ENCODE results near the gene FLRT2. TPM values are rescaled to one million over a fixed set of nuclear protein-coding genes. Genes with fewer than 3 reads are reported as not detected.
A peak's percentile ranks its signal among the peaks of the same experiment; 100 is the strongest.

The FLRT2 gene
- total and polyA plus RNA-seq, 2 of the 4 experiments (the other 2 are of a cell fraction) = 10.2 to 13.1 TPM

DNA sequence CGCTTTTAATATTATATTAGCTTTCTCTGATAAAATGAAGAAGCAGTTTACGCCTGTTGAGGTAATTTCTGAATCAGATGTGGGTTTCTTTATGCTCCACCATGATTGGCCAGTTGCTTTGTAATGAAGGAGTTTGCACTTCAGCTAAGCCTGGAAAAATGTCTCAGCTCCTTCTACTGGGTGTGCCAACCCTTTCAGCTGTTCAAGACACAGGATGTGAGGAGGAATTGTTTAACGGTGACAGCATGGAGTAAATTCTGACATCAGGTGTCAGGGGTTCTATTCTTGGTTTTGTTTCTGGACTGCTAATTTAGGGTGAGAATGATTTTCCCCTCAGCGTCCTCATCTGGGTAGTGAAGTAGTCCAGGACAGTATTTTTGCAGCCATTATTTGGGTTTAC, 43.5 kb downstream of the FLRT2 start:
- no peak overlapping the region for H3K27ac ChIP-seq (ENCODE audit: insufficient read depth, low read length)
- H2BK120ac ChIP-seq (ENCODE audit: low read depth, low read length) = peak overlapping the region; percentile 54
- H4K20me1 ChIP-seq (ENCODE audit: insufficient read depth, low read length) = no peaks in the 10 kb centered on the region
- H3K9me3 ChIP-seq (ENCODE audit: control insufficient read depth, insufficient read depth, low read length) = no peaks in the 10 kb centered on the region
- H3K36me3 ChIP-seq (ENCODE audit: control insufficient read depth, insufficient read depth, low read length) = peaks cover 8% of the 10 kb centered on the region
- H2AK5ac ChIP-seq (ENCODE audit: low read depth, low read length) = peak overlapping the region; percentile 35; the same call in 1 of the 2 replicates
- ATAC-seq (ENCODE audit: low read depth) (no peak), DNase-seq (no peak)
- H3K9ac ChIP-seq (ENCODE audit: low read depth, low read length) = no peak overlapping the region
- ChIA-PET POLR2A (ENCODE audit: unreplicated experiment) (no interaction called here), CTCF (no interaction called here)
- H2BK5ac ChIP-seq (ENCODE audit: low read depth, low read length, poor library complexity, severe bottlenecking) = peak overlapping the region; percentile 6
- WGBS, 2 experiments (ENCODE audit: extremely low coverage in 2 of 2, insufficient read length in 1 of 2) = no CpG with 5 or more reads among the region's 4 CpGs
- H2AFZ ChIP-seq (replicated peaks; ENCODE audit: low read length, poor library complexity) = no peak overlapping the region
- BruUV-seq (replicated peaks) = no TSS peak
- peak overlapping the region; percentile 92; the same call in 1 of the 2 replicates for H3K18ac ChIP-seq (ENCODE audit: low read depth, low read length)
- H2AK9ac ChIP-seq (replicated peaks; ENCODE audit: low read depth, low read length, poor library complexity) = no peak overlapping the region
- no peak for TF ChIP-seq RAD21 (IDR thresholded peaks at IDR 0.05; ENCODE audit: low read length)
- TF ChIP-seq, protein P1, sequence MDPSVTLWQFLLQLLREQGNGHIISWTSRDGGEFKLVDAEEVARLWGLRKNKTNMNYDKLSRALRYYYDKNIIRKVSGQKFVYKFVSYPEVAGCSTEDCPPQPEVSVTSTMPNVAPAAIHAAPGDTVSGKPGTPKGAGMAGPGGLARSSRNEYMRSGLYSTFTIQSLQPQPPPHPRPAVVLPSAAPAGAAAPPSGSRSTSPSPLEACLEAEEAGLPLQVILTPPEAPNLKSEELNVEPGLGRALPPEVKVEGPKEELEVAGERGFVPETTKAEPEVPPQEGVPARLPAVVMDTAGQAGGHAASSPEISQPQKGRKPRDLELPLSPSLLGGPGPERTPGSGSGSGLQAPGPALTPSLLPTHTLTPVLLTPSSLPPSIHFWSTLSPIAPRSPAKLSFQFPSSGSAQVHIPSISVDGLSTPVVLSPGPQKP (IDR thresholded peaks at IDR 0.05; ENCODE audit: borderline replicate concordance, low read depth, low read length) = no peak
- TF ChIP-seq, protein P2, sequence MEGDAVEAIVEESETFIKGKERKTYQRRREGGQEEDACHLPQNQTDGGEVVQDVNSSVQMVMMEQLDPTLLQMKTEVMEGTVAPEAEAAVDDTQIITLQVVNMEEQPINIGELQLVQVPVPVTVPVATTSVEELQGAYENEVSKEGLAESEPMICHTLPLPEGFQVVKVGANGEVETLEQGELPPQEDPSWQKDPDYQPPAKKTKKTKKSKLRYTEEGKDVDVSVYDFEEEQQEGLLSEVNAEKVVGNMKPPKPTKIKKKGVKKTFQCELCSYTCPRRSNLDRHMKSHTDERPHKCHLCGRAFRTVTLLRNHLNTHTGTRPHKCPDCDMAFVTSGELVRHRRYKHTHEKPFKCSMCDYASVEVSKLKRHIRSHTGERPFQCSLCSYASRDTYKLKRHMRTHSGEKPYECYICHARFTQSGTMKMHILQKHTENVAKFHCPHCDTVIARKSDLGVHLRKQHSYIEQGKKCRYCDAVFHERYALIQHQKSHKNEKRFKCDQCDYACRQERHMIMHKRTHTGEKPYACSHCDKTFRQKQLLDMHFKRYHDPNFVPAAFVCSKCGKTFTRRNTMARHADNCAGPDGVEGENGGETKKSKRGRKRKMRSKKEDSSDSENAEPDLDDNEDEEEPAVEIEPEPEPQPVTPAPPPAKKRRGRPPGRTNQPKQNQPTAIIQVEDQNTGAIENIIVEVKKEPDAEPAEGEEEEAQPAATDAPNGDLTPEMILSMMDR (conservative IDR thresholded peaks at IDR 0.05; ENCODE audit: low read depth, low read length) = no peak
- no peak for TF ChIP-seq RCOR1 (IDR thresholded peaks at IDR 0.05; ENCODE audit: insufficient replicate concordance, low read length)
- TF ChIP-seq RFX5 (IDR thresholded peaks at IDR 0.05; ENCODE audit: low read depth, low read length) = no peak
- TF ChIP-seq CHD1 (IDR thresholded peaks at IDR 0.05; ENCODE audit: low read depth, low read length) = no peak
- TF ChIP-seq, protein P3, sequence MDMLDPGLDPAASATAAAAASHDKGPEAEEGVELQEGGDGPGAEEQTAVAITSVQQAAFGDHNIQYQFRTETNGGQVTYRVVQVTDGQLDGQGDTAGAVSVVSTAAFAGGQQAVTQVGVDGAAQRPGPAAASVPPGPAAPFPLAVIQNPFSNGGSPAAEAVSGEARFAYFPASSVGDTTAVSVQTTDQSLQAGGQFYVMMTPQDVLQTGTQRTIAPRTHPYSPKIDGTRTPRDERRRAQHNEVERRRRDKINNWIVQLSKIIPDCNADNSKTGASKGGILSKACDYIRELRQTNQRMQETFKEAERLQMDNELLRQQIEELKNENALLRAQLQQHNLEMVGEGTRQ (IDR thresholded peaks at IDR 0.05; ENCODE audit: low read depth, low read length) = no peak
- no peak for TF ChIP-seq MAFK (IDR thresholded peaks at IDR 0.05; ENCODE audit: low read depth, low read length)
- TF ChIP-seq BHLHE40 (IDR thresholded peaks at IDR 0.05; ENCODE audit: low read depth, low read length) = no peak
- TF ChIP-seq FOS (IDR thresholded peaks at IDR 0.05; ENCODE audit: low read depth, low read length) = no peak
- TF ChIP-seq MAZ (IDR thresholded peaks at IDR 0.05; ENCODE audit: borderline replicate concordance, low read depth, low read length) = no peak
- TF ChIP-seq CEBPB (IDR thresholded peaks at IDR 0.05; ENCODE audit: low read depth, low read length) = no peak
- TF ChIP-seq NFE2L2 (IDR thresholded peaks at IDR 0.05; ENCODE audit: low read depth, low read length) = no peak
- TF ChIP-seq POLR2A (IDR thresholded peaks at IDR 0.05; ENCODE audit: low read depth, low read length) = no peak
- TF ChIP-seq MXI1 (IDR thresholded peaks at IDR 0.05; ENCODE audit: borderline replicate concordance, low read depth, low read length) = no peak
- TF ChIP-seq SMC3 (IDR thresholded peaks at IDR 0.05; ENCODE audit: low read depth, low read length) = no peak
- no peaks in the 10 kb centered on the region for H3K27me3 ChIP-seq (ENCODE audit: control insufficient read depth, insufficient read depth, low read length)
- H4K5ac ChIP-seq (ENCODE audit: low read depth, low read length) = peak overlapping the region; percentile 22; the same call in 1 of the 2 replicates
- H4K8ac ChIP-seq (ENCODE audit: low read depth in 2 of 2, low read length in 2 of 2) = peak overlapping the region in 1 of 2 experiments; percentile 66; a peak in 2 of 4 replicates
- H3K56ac ChIP-seq (ENCODE audit: extremely low read depth, insufficient read depth, low read length) = no peak overlapping the region
- no peak overlapping the region for H3K4me3 ChIP-seq (ENCODE audit: insufficient read depth, low read depth, low read length)
- H2BK15ac ChIP-seq (ENCODE audit: low read depth, low read length) = peak overlapping the region; percentile 76; the same call in 2 of the 3 replicates
- H4K91ac ChIP-seq (ENCODE audit: insufficient read depth, low read depth, low read length) = peak overlapping the region; percentile 65
- H3K4me2 ChIP-seq (ENCODE audit: low read depth, low read length) = no peak overlapping the region
- H3K23ac ChIP-seq (ENCODE audit: low read depth, low read length) = no peak overlapping the region
- H3K9me1 ChIP-seq (ENCODE audit: insufficient read depth, low read length) = peaks cover 13% of the 10 kb centered on the region
- peak overlapping the region; percentile 76 for H3K4ac ChIP-seq (ENCODE audit: low read depth, low read length)
- peaks cover 17% of the 10 kb centered on the region for H3K4me1 ChIP-seq (ENCODE audit: control insufficient read depth, insufficient read depth, low read length)
- H2BK20ac ChIP-seq (ENCODE audit: low read depth, low read length) = peak overlapping the region; percentile 55
- peaks cover 9 to 24% of the 10 kb centered on the region in 2 experiments; a peak in 2 of 4 replicates for H3K79me1 ChIP-seq (ENCODE audit: low read depth in 1 of 2, low read length in 2 of 2)
- 0 out of 2 replicates have a peak overlapping the region, but pooled peaks have one; percentile 22 for H3K14ac ChIP-seq (replicated peaks; ENCODE audit: low read depth, low read length)
- intact Hi-C loops (cut with micrococcal nuclease) = no loop called here
- in situ Hi-C loops (cut with MboI; ENCODE audit: low sequenced_read_pairs) = no loop called here
- dilution Hi-C loops (cut with HindIII; ENCODE audit: low sequenced_read_pairs, unreplicated experiment) = no loop called here
